Tongue (tissue), 3 donors: ENCODE measurements around the gene ZNF728. TPM values are rescaled to one million over a fixed set of nuclear protein-coding genes. Genes with fewer than 3 reads are reported as not detected.
"Not testable (repeated sequence)": the region's sequence is repeated elsewhere in the genome, so short reads cannot be mapped to it uniquely, and the experiment has no call there.

Experiments used
- DNase-seq: peaks from one replicate; pipeline ENCODE4 v3.0.0-alpha.2; 2015
- small RNA-seq: library from RNA; depleted of rRNA; stranded (forward); fragments of <200 nt; gene quantifications from one replicate; pipeline ENCODE3, GENCODE V24; 2014; ENCODE audit warnings: low replicate concordance
- total RNA-seq: library from RNA; depleted of rRNA; stranded (reverse); fragments of >200 nt; gene quantifications from one replicate; pipeline ENCODE4 v1.2.3, GENCODE V29; 2014

The ZNF728 gene
- total RNA-seq: 0.31 TPM

- peak; percentile 1 for DNase-seq
Observed at GRCh38 chr19:23002690-23003422, at the start of gene ZNF728. TSS of gene ZNF728 (minus strand) at chr19:23003176. CDS start at chr19:23003030, 146 bp downstream.

- no peak for DNase-seq
Observed at GRCh38 chr19:23052349-23052748, 49.4 kb upstream of the ZNF728 start.

- DNase-seq: no peak
Observed at GRCh38 chr19:23049256-23049655, 46.3 kb upstream of the ZNF728 start.

- no peak for DNase-seq
Observed at GRCh38 chr19:23046743-23047142, 43.8 kb upstream of the ZNF728 start.

- no peak for DNase-seq
Observed at GRCh38 chr19:23033721-23034120, 30.7 kb upstream of the ZNF728 start.

- DNase-seq: no peak
Observed at GRCh38 chr19:23015660-23016059, 12.7 kb upstream of the ZNF728 start.

GRCh38 chr19:22994957-22995356 is 8.0 kb downstream of the ZNF728 start:
- not testable (repeated sequence) for DNase-seq

- DNase-seq: no peak
Observed at GRCh38 chr19:22976248-22976647, 26.7 kb downstream of the ZNF728 start.

GRCh38 chr19:22975546-22976136 is 27.3 kb downstream of the ZNF728 start:
- DNase-seq: not testable (repeated sequence)

GRCh38 chr19:22945560-22945959 is 57.4 kb downstream of the ZNF728 start:
- DNase-seq: no peak

- no peak for DNase-seq
Observed at GRCh38 chr19:22935151-22935550, 67.8 kb downstream of the ZNF728 start.

GRCh38 chr19:22927576-22927975 is 75.4 kb downstream of the ZNF728 start:
- not testable (repeated sequence) for DNase-seq

- not testable (repeated sequence) for DNase-seq
Observed at GRCh38 chr19:22925181-22925580, 77.8 kb downstream of the ZNF728 start.

Small RNAs within 50 kb of the gene (small RNA-seq; reads per million reads assigned to genes)
- gene AC022145.2: not detected

Other genes with a start within 250 kb of the ZNF728 start
- gene ZNF99, start 219.0 kb downstream of the ZNF728 start, total RNA-seq: 0.51 TPM
- not detected for gene ZNF723, start 170.9 kb downstream of the ZNF728 start, total RNA-seq
- 8.6 TPM for gene ZNF730, start 113.8 kb upstream of the ZNF728 start, total RNA-seq
- 6.7 TPM for gene ZNF724, start 247.2 kb upstream of the ZNF728 start, total RNA-seq